Measurements from ENCODE around the gene ARL1.

ARL1 gene

DNA sequence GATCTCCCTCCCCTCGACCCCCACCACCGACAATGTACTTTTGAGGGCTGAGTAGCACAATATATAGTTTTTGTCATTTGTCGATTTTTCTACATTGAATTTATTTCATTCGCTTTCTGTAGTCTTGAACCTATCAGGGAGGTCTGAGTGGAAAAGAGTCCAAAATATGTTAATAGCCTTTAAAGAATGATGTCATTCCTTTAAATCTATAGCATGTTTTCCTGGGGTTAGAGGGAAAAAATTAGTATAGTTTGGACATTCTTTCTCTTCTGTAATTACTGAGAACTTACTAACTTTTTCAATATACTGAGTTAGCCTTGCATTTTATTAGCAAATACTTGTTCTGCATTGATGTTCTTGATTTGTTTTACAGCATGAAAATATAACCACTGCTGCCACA is 55.9 kb downstream of the ARL1 start:
- no peaks in the 10 kb centered on the region for H3K9me3 ChIP-seq
- H3K27me3 ChIP-seq, result no peaks in the 10 kb centered on the region
- no peak for TF ChIP-seq CTCF (IDR thresholded peaks at IDR 0.05; ENCODE audit: low read depth, low read length)
- no peaks in the 10 kb centered on the region for H3K4me1 ChIP-seq
- no peak for DNase-seq
- H3K4me3 ChIP-seq (ENCODE audit: low read depth, low read length), result no peak overlapping the region
- H3K36me3 ChIP-seq, result peaks cover 64% of the 10 kb centered on the region

DNA sequence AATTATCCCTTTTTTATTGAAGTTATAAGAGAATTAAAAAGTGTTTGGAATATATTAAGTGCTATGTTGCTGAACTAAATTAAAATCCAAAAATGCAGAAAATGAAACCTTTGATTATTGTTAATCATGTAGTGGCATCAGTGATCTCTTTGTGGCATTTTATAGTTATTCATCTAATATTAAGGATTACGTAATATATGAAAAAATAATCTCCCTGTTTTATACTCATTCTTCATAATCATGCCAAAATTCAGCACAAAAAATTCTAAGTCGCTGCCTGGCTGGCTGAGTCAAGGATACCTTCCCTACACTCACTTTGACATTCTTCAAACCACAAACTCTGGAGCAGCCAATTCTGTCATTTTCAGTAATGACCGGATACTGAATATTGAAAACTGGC is 63.7 kb downstream of the ARL1 start:
- no peaks in the 10 kb centered on the region for H3K27me3 ChIP-seq
- peaks cover 70% of the 10 kb centered on the region for H3K36me3 ChIP-seq
- H3K9me3 ChIP-seq, result no peaks in the 10 kb centered on the region
- no peak overlapping the region for H3K4me3 ChIP-seq (ENCODE audit: low read depth, low read length)
- no peaks in the 10 kb centered on the region for H3K4me1 ChIP-seq
- no peak for DNase-seq
- no peak for TF ChIP-seq CTCF (IDR thresholded peaks at IDR 0.05; ENCODE audit: low read depth, low read length)

All from BE2C (cell line).